Muscle of leg (tissue), 11 donors: Measurements from ENCODE around the gene POLR1H. TPM values are rescaled to one million over a fixed set of nuclear protein-coding genes. Genes with fewer than 3 reads are reported as not detected.
A peak's percentile ranks its signal among the peaks of the same experiment; 100 is the strongest.

Experiments used
- DNase-seq: peaks from one replicate; pipeline ENCODE4 v3.0.0; 2013
- H3K27ac ChIP-seq: one replicate; pipeline ENCODE4 v1.5.1; 2013; ENCODE audit warnings: mild to moderate bottlenecking, low read length, control low read depth
- H3K27me3 ChIP-seq: one replicate; pipeline ENCODE4 v1.6.1; 2013; ENCODE audit warnings: low read length; ENCODE audit not compliant: control insufficient read depth, insufficient read depth
- H3K36me3 ChIP-seq: one replicate; pipeline ENCODE4 v1.6.1; 2013; ENCODE audit warnings: low read length; ENCODE audit not compliant: control insufficient read depth, insufficient read depth
- H3K4me1 ChIP-seq: one replicate; pipeline ENCODE4 v1.6.1; 2013; ENCODE audit warnings: low read length; ENCODE audit not compliant: control insufficient read depth, insufficient read depth
- H3K4me3 ChIP-seq: one replicate; pipeline ENCODE4 v1.5.1; 2013; ENCODE audit warnings: low read length, control low read depth
- H3K9me3 ChIP-seq: replicated peaks from 2 replicates; pipeline ENCODE4 v1.6.1; 2013; ENCODE audit warnings: low read depth, low read length; ENCODE audit not compliant: control insufficient read depth
- WGBS: methylation state at CpG from one replicate; pipeline ENCODE4 v1.1.5; 2013; ENCODE audit warnings: missing lambda C conversion rate; ENCODE audit not compliant: insufficient coverage; 5-methylcytosine and 5-hydroxymethylcytosine counted together
- polyA plus RNA-seq, 8 donors: library from polyadenylated mRNA; unstranded; fragments of 120-200 nt; gene quantifications; one replicate each; pipeline versions ENCODE4 v1.2.1 to v1.2.3, GENCODE V29; 2013; ENCODE audit warnings: inconsistent platforms in 1 of 8, low replicate concordance in 1 of 8; ENCODE audit not compliant: insufficient read length in 8 of 8, insufficient read depth in 1 of 8
- total RNA-seq: library from RNA; stranded (reverse); fragments of 120-200 nt; gene quantifications from one replicate; pipeline ENCODE4 v1.2.4, GENCODE V29; 2013

Gene POLR1H
- total and polyA plus RNA-seq, 9 donors = 19.7 to 38.3 (median 26.1) TPM

DNA sequence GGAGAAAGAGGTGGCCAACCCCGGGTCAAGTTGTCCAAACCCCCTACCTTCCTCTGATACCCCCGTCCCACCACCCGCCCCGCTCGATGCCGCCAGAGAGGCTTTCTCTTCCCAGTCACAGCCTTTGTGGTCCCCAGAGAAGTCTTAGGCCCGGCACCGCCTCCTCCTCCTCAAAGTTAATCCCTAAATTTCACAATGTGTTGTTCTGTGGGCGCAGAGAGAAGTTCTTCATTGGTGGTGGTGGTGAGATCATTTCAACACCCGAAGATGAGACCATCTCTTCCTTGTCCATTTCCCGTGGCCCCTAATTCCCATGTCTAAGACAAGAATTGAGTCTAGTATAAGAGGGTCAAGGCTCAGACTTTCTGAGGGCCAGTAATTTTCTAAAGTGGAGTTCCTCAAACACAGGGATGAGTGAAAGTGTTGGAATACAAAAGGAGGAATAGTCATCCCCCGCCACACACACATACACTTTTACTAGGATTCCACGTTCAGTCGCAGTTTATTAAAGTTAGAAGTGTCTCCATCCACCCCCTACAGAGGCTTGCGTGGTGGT, 41.4 kb downstream of the POLR1H start:
- no peaks in the 10 kb centered on the region for H3K36me3 ChIP-seq
- H3K27me3 ChIP-seq = peaks cover 68% of the 10 kb centered on the region
- H3K9me3 ChIP-seq = no peaks in the 10 kb centered on the region
- H3K4me1 ChIP-seq = peaks cover 22% of the 10 kb centered on the region
- 12% methylated on average over 5 of the region's 15 CpGs for WGBS
- H3K4me3 ChIP-seq = peak overlapping the region; percentile 31
- no peak for DNase-seq
- no peak overlapping the region for H3K27ac ChIP-seq

- Histone ChIP-seq H3K27me3 (peaks cover 67% of the 10 kb centered on the region), H3K9me3 (no peaks in the 10 kb centered on the region), H3K36me3 (no peaks in the 10 kb centered on the region), H3K4me3 (peak overlapping the region; percentile 31), H3K27ac (no peak overlapping the region), H3K4me1 (peaks cover 22% of the 10 kb centered on the region)
- DNase-seq = peak; percentile 92
- WGBS = 1% methylated on average over 29 of the region's 36 CpGs
Observed at GRCh38 chr6:30102970-30103871, 42.2 kb downstream of the POLR1H start.

DNA sequence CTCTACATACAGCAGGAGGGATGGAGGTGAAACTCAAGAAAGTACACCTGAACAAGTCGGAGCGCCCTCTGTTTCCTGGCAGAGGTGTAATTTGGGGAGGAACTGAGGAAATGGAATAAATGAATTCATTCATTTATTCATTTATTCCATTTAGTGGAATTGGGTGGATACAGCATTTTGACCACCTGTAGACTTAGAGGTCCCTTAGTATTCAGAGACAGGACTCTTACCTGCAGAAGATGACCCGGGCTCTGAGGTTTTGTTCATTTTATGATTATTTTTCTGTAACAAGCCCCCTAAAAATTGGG, 42.8 kb downstream of the POLR1H start:
- WGBS = no CpG with 5 or more reads among the region's 3 CpGs

DNA sequence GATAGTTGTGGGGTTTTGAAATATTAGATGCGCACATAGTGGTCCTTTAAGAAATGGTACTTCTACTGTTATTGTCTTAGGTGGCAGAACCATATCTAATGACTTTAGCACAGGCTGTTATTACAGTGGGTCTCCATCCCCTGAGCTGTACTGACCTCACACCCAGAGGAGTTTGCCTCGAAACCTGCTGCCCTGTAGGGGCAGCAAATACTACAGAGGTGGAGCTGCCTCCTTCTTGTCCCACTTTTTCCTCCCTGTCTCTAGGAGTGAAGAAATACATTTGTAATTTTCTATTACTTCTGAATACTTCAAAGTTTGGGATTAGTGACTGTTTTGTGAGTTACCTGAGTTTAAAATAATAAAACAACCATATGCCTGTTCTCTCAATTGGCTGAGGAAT, 43.6 kb downstream of the POLR1H start:
- Histone ChIP-seq H3K4me1 (peaks cover 22% of the 10 kb centered on the region), H3K4me3 (no peak overlapping the region), H3K27me3 (peaks cover 68% of the 10 kb centered on the region), H3K36me3 (no peaks in the 10 kb centered on the region), H3K9me3 (no peaks in the 10 kb centered on the region), H3K27ac (no peak overlapping the region)
- no peak for DNase-seq
- no CpG with 5 or more reads among the region's 2 CpGs for WGBS

More for the DNA sequence above, 42.8 kb downstream of the POLR1H start:
- Histone ChIP-seq H3K27me3 (peaks cover 65% of the 10 kb centered on the region), H3K4me1 (peaks cover 22% of the 10 kb centered on the region), H3K36me3 (no peaks in the 10 kb centered on the region), H3K9me3 (no peaks in the 10 kb centered on the region), H3K4me3 (no peak overlapping the region), H3K27ac (no peak overlapping the region)
- no peak for DNase-seq

DNA sequence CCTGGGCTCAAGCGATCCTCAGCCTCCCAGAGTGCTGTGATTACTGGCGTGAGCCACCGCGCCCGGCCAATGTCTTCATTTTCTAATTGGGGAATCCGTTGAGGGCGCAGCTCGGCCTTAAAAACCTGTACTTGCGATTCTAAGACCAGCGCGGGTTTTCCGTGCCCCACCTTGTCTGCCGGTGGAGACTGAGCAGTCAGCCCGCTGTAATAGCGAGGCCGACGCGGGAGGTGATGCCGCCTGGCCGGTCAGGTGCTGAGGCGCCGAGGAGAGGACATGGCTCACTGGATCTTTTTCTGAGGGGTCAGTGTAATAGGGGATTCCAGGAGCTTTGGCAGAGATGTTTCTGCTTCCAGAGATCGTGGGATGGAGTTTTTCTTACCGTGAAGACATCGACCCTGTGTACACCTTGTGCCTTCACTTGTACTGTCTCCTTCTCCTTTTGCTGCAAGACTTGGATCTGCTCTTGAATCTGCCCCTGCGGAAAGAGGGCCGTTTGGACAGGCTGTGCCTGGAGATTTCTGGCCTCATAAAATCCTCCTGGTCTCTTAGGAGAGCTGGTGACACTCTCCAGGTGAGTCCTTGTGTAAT, 50.3 kb downstream of the POLR1H start:
- H3K27me3 ChIP-seq = peaks cover 58% of the 10 kb centered on the region
- no peaks in the 10 kb centered on the region for H3K36me3 ChIP-seq
- no peaks in the 10 kb centered on the region for H3K9me3 ChIP-seq
- DNase-seq = no peak
- WGBS = 36% methylated on average over 20 of the region's 27 CpGs
- H3K4me1 ChIP-seq = no peaks in the 10 kb centered on the region
- H3K4me3 ChIP-seq = no peak overlapping the region
- H3K27ac ChIP-seq = no peak overlapping the region

GRCh38 chr6:30112402-30112994, 51.4 kb downstream of the POLR1H start:
- H3K27me3 ChIP-seq = peaks cover 58% of the 10 kb centered on the region
- WGBS = 71% methylated on average over 9 of the region's 10 CpGs
- H3K9me3 ChIP-seq = no peaks in the 10 kb centered on the region
- H3K36me3 ChIP-seq = no peaks in the 10 kb centered on the region
- H3K4me1 ChIP-seq = no peaks in the 10 kb centered on the region
- no peak overlapping the region for H3K27ac ChIP-seq
- no peak for DNase-seq
- H3K4me3 ChIP-seq = no peak overlapping the region

- 60% methylated on average over 2 of the region's 3 CpGs for WGBS
- Histone ChIP-seq H3K27ac (no peak within 1 kb of the TSS), H3K36me3 (no peaks in the 10 kb centered on the region), H3K27me3 (peaks cover 54% of the 10 kb centered on the region), H3K4me3 (no peak within 1 kb of the TSS), H3K4me1 (no peaks in the 10 kb centered on the region), H3K9me3 (no peaks in the 10 kb centered on the region)
- DNase-seq = no peak
Observed at GRCh38 chr6:30113003-30113759, 52.1 kb downstream of the POLR1H start, which contains the start of gene TRIM31. TRIM31 (minus strand) TSS chr6:30113090; CDS start chr6:30112805, 285 bp downstream.

GRCh38 chr6:30113841-30114240, 52.8 kb downstream of the POLR1H start:
- no peaks in the 10 kb centered on the region for H3K4me1 ChIP-seq
- H3K36me3 ChIP-seq = no peaks in the 10 kb centered on the region
- H3K27me3 ChIP-seq = peaks cover 50% of the 10 kb centered on the region
- H3K27ac ChIP-seq = no peak overlapping the region
- no peak for DNase-seq
- WGBS = no CpG with 5 or more reads among the region's 1 CpG
- H3K9me3 ChIP-seq = no peaks in the 10 kb centered on the region
- H3K4me3 ChIP-seq = no peak overlapping the region
